KMS-11 (cell line): ENCODE results near the gene PRRC2B.
"Not testable (repeated sequence)": the region's sequence is repeated elsewhere in the genome, so short reads cannot be mapped to it uniquely, and the experiment has no call there.

ENCODE experiments used
- H2AFZ ChIP-seq: fragments of 200-600 bp; sonication (generic); 2 replicates; pipeline ENCODE4 v1.6.1; 2016; ENCODE audit warnings: antibody characterized with exemption, mixed run types, low read depth
- H3K27ac ChIP-seq: fragments of 200-600 bp; sonication (generic); 2 replicates; pipeline ENCODE4 v1.6.1; 2016; ENCODE audit warnings: mild to moderate bottlenecking, mixed run types
- H3K27me3 ChIP-seq: fragments of 200-600 bp; sonication (generic); 2 replicates; pipeline ENCODE4 v1.6.1; 2017; ENCODE audit warnings: mild to moderate bottlenecking, low read depth, mixed run types, moderate library complexity; ENCODE audit not compliant: insufficient read depth
- H3K36me3 ChIP-seq: fragments of 200-600 bp; sonication (generic); 2 replicates; pipeline ENCODE4 v1.6.1; 2017; ENCODE audit warnings: mild to moderate bottlenecking, mixed run types; ENCODE audit not compliant: insufficient read depth
- H3K4me1 ChIP-seq: fragments of 200-600 bp; sonication (generic); 2 replicates; pipeline ENCODE4 v1.6.1; 2016; ENCODE audit warnings: mild to moderate bottlenecking, low read depth, mixed run types; ENCODE audit not compliant: poor library complexity, severe bottlenecking
- H3K4me2 ChIP-seq: fragments of 200-600 bp; sonication (generic); 2 replicates; pipeline ENCODE4 v1.7.0; 2016; ENCODE audit warnings: mild to moderate bottlenecking, mixed run types
- H3K4me3 ChIP-seq: fragments of 200-600 bp; sonication (generic); IDR thresholded peaks from 2 replicates; pipeline ENCODE4 v1.6.1; 2017; ENCODE audit warnings: low read depth, low read length, mixed read lengths; ENCODE audit not compliant: insufficient read depth
- H3K79me2 ChIP-seq: fragments of 200-600 bp; sonication (generic); 2 replicates; pipeline ENCODE4 v1.6.1; 2016; ENCODE audit warnings: low read depth, mixed run types; ENCODE audit not compliant: insufficient read depth
- H3K9ac ChIP-seq: fragments of 200-600 bp; sonication (generic); 2 replicates; pipeline ENCODE4 v1.6.1; 2016; ENCODE audit warnings: mild to moderate bottlenecking, mixed run types
- H4K20me1 ChIP-seq: fragments of 200-600 bp; sonication (generic); 2 replicates; pipeline ENCODE4 v1.6.1; 2016; ENCODE audit warnings: mild to moderate bottlenecking, mixed run types; ENCODE audit not compliant: insufficient read depth
- CTCF ChIP-seq: fragments of 200-600 bp; sonication (generic); conservative IDR thresholded peaks from 2 replicates; pipeline ENCODE4 v1.6.1; 2017; ENCODE audit warnings: low read depth, mild to moderate bottlenecking, antibody characterized with exemption, low read length, moderate library complexity, mixed read lengths

PRRC2B gene

GRCh38 chr9:131511880-131512279, 118.0 kb downstream of the PRRC2B start:
- Histone ChIP-seq H4K20me1 (no peaks in the 10 kb centered on the region), H3K36me3 (peaks cover 13% of the 10 kb centered on the region; the same call in 1 of the 2 replicates), H2AFZ (no peak overlapping the region), H3K4me2 (no peak overlapping the region), H3K9ac (no peak overlapping the region), H3K27ac (no peak overlapping the region), H3K4me3 (no peak overlapping the region), H3K27me3 (no peaks in the 10 kb centered on the region), H3K79me2 (no peaks in the 10 kb centered on the region), H3K4me1 (no peaks in the 10 kb centered on the region)
- TF ChIP-seq CTCF: no peak

DNA sequence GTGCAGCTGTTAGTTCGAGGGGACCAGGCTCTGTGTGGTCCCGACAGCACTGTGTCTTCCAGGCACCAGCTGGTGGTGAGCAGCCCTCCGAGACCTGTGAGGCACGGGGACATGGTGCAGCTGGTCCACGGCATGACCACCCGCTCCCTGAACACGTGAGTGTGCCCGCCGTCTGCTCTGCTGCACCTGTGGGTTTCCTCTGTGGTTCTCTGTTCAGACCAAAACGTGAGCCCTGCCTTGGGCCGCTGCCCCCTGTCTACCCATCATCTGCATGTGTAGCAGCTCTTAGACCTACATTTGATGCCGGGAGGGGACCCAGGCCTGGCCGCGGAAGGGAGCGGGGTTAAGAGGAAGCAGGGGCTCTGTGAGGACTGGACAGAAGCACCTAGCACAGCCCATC, 119.3 kb downstream of the PRRC2B start:
- Histone ChIP-seq H3K27ac (no peak overlapping the region), H3K4me1 (no peaks in the 10 kb centered on the region), H3K27me3 (no peaks in the 10 kb centered on the region), H3K4me2 (no peak overlapping the region), H3K36me3 (peaks cover 13% of the 10 kb centered on the region; the same call in 1 of the 2 replicates), H2AFZ (no peak overlapping the region), H3K79me2 (no peaks in the 10 kb centered on the region), H4K20me1 (no peaks in the 10 kb centered on the region), H3K4me3 (no peak overlapping the region), H3K9ac (no peak overlapping the region)
- TF ChIP-seq CTCF: no peak

- not testable (repeated sequence) for H3K4me1 ChIP-seq, H3K4me2 ChIP-seq, H3K27ac ChIP-seq, H2AFZ ChIP-seq, H3K79me2 ChIP-seq, H4K20me1 ChIP-seq, H3K27me3 ChIP-seq, H3K9ac ChIP-seq, H3K4me3 ChIP-seq
- H3K36me3 ChIP-seq: peaks cover 13% of the 10 kb centered on the region; the same call in 1 of the 2 replicates
These were observed 121.7 kb downstream of the PRRC2B start for GRCh38 chr9:131515559-131516031.

GRCh38 chr9:131516100-131516499, 122.2 kb downstream of the PRRC2B start:
- Histone ChIP-seq H3K36me3 (peaks cover 13% of the 10 kb centered on the region; the same call in 1 of the 2 replicates), H4K20me1 (no peaks in the 10 kb centered on the region), H3K4me1 (no peaks in the 10 kb centered on the region), H3K27me3 (no peaks in the 10 kb centered on the region), H3K4me3 (no peak overlapping the region), H3K27ac (no peak overlapping the region), H3K4me2 (no peak overlapping the region), H3K9ac (no peak overlapping the region), H2AFZ (no peak overlapping the region), H3K79me2 (no peaks in the 10 kb centered on the region)
- TF ChIP-seq CTCF: no peak

- H3K4me3 ChIP-seq: no peak overlapping the region
- no peak overlapping the region for H2AFZ ChIP-seq
- no peak overlapping the region for H3K27ac ChIP-seq
- H3K36me3 ChIP-seq: peaks cover 13% of the 10 kb centered on the region; the same call in 1 of the 2 replicates
- H3K79me2 ChIP-seq: no peaks in the 10 kb centered on the region
- no peaks in the 10 kb centered on the region for H4K20me1 ChIP-seq
- TF ChIP-seq CTCF: no peak
- H3K9ac ChIP-seq: no peak overlapping the region
- H3K4me2 ChIP-seq: no peak overlapping the region
- H3K4me1 ChIP-seq: no peaks in the 10 kb centered on the region
- no peaks in the 10 kb centered on the region for H3K27me3 ChIP-seq
These were observed 123.0 kb downstream of the PRRC2B start for GRCh38 chr9:131516930-131517329.
